GM10266 (cell line): ENCODE data around the gene PWWP2A.
"Not testable (repeated sequence)": the region's sequence is repeated elsewhere in the genome, so short reads cannot be mapped to it uniquely, and the experiment has no call there.

Source experiments
- DNase-seq: peaks from one replicate; pipeline ENCODE4 v3.0.0; 2012; ENCODE audit errors: extremely low spot score
- TF ChIP-seq, protein P1 (sequence below): IDR thresholded peaks from 2 replicates; pipeline ENCODE4 v1.5.1; 2012; ENCODE audit warnings: mild to moderate bottlenecking, low read depth; ENCODE audit not compliant: control insufficient read depth, insufficient read depth; ENCODE audit errors: missing control alignments

Gene PWWP2A

GRCh38 chr5:160075073-160075472 is 44.2 kb downstream of the PWWP2A start:
- TF ChIP-seq, protein P1, sequence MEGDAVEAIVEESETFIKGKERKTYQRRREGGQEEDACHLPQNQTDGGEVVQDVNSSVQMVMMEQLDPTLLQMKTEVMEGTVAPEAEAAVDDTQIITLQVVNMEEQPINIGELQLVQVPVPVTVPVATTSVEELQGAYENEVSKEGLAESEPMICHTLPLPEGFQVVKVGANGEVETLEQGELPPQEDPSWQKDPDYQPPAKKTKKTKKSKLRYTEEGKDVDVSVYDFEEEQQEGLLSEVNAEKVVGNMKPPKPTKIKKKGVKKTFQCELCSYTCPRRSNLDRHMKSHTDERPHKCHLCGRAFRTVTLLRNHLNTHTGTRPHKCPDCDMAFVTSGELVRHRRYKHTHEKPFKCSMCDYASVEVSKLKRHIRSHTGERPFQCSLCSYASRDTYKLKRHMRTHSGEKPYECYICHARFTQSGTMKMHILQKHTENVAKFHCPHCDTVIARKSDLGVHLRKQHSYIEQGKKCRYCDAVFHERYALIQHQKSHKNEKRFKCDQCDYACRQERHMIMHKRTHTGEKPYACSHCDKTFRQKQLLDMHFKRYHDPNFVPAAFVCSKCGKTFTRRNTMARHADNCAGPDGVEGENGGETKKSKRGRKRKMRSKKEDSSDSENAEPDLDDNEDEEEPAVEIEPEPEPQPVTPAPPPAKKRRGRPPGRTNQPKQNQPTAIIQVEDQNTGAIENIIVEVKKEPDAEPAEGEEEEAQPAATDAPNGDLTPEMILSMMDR: no peak
- DNase-seq: no peak

GRCh38 chr5:160071916-160072315 is 47.3 kb downstream of the PWWP2A start:
- TF ChIP-seq, protein P1: no peak
- DNase-seq: no peak

GRCh38 chr5:160071516-160071915 is 47.7 kb downstream of the PWWP2A start:
- no peak for DNase-seq
- TF ChIP-seq, protein P1: no peak

DNA sequence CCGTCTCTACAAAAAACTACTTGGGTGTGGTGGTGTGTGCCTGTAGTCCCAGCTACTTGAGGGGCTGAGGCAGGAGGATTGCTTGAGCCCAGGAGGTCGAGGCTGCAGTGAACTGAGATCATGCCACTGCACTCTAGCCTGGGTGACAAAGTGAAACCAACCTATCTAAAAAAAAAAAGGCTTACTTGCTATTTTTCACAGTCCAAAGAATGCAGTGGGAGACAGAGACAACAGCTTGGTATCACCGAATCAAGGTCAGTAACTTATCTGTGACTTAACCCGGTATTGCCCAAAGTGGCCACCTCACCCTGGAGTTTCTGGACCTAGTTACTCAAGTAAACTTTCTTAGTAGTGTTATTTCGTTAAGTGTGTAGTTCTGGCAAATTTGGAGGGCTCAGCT is 50.1 kb downstream of the PWWP2A start:
- not testable (repeated sequence) for DNase-seq

DNA sequence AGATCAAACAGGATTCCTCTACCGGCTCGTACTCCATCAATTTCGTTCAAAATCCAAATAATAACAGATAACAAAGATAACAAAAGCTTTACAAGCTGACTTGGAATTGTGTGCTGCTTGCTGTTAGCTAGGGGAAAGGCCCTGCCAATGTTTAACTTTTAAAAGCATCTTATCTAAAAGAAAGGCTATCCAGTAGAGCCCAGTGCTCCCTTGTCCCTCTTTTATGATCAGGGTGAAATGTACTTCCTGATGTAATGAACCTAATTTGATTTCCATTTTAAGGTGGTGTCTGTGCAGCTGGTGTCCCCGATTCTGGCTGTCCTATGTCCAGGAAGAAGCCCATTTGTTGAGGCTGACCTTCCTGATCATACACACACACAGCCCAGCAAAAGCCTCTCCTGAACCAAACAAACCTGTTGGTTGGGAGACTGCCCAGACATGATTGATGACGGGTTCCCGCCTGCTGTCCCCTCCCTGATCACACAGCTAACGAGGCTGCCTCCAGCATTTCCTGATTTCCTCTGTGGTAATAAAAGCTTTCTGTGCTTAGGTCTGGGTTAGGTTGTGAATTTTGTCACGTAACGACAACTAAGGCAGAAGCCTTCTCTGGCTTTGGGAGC is 54.1 kb downstream of the PWWP2A start:
- DNase-seq: no peak
- TF ChIP-seq, protein P1: no peak

DNA sequence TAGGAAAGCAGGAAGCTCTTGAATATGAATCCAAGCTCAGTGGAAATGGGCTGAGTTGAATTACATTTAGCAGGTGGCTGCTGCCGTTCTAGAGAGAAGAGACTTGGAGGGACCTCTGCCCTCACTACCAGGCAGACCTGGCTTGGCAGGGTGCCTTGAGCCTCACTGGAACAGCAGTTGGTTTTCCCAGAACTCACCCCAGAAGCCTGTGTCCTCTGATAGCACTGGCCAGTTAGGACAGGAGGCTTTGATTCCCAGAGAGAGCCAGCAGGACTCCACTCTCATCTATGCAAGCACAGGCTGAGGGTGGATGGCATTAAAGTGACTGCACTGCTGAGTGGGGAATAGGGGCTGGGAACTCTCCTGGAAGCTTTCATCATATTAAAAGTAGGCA is 54.8 kb downstream of the PWWP2A start:
- TF ChIP-seq, protein P1: no peak
- DNase-seq: no peak

DNA sequence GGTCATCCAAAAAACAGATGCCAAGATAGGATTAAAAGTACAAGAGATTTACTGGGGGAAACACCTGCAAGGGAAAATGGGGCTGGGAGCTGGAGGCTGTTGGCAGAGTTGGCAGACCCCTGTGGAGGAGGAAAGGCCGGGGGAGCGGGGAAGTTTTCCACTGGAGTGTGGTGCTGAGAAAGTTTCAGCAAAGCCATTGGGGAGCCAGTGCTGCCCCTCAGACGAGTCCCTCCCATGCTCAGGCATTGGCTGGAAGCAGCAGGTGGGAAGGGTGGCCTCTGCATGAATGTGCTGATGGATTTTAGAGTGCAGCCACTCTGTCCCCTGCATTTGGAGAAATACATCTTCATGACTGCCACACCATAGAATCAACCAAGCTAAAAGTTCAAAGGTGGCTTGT is 57.5 kb downstream of the PWWP2A start:
- TF ChIP-seq, protein P1: no peak
- DNase-seq: no peak

DNA sequence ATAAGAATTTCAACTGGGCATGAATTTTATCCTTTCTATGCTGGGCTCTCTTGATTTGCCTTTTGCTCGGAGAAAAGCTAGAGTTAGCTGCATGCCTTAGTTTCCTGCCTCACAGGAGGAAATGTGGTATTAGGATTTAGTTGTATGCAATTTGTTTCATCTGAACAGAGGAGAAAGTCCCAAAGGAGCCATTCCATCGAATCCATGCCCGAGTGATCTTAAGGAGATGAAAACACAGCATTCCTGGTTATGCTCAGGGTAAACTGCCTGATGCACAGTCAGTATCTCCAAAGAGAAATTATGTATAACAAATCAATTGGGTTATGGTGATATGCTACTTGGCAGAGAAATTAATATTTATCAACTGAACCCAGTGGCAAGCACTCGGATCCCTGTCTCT is 59.2 kb downstream of the PWWP2A start:
- TF ChIP-seq, protein P1: no peak
- DNase-seq: no peak
